Fibroblast of villous mesenchyme (primary cell): ENCODE results near the gene KIFAP3. TPM values are rescaled to one million over a fixed set of nuclear protein-coding genes. Genes with fewer than 3 reads are reported as not detected.
A peak's percentile ranks its signal among the peaks of the same experiment; 100 is the strongest.
"Not testable (repeated sequence)": the region's sequence is repeated elsewhere in the genome, so short reads cannot be mapped to it uniquely, and the experiment has no call there.

Experiments
- DNase-seq: peaks from one replicate; pipeline ENCODE4 v3.0.0-alpha.2; 2010; ENCODE audit warnings: low read depth
- H3K4me3 ChIP-seq: 2 replicates; pipeline ENCODE4 v1.5.1; 2011; ENCODE audit warnings: low read depth, mild to moderate bottlenecking, low read length
- total RNA-seq: library from RNA; depleted of rRNA; stranded (reverse); fragments of >200 nt; gene quantifications from 2 replicates; pipeline ENCODE4 v1.2.3, GENCODE V29; 2012
- TF ChIP-seq, protein P1 (sequence below): IDR thresholded peaks from 2 replicates; pipeline ENCODE4 v1.5.1; 2012; ENCODE audit warnings: low read depth, mild to moderate bottlenecking, low read length; ENCODE audit not compliant: insufficient read depth

The KIFAP3 gene
- total RNA-seq, 1 donor, result 38.9 TPM

DNA sequence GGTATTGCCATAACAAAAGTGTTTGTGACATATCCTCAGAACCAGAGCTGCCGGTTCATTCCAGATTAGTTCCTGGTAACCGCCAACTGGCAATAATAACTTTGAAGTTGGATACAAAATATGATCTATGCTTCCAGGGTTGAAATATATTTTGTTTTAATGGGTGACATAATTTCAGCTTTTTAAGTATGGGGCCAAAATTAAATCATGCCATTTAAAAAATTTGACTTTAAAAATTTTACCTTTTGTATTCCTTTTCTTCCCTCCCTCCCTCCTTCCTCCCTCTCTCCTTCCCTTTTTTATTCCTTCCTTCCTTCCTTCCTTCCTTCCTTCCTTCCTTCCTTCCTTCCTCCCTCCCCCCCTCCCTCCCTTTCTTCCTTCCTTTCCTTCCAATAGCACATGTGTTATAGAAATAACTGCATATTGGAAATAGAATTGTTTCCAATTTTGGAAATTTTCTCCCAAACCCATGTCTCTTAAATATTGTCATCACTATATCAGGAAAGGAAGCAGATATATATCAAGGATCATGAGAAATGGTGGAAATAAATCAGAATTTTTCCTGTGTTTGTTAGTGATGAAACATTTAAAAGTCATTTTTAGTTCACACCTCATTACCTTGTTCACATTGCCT, 12.0 kb upstream of the KIFAP3 start:
- no peak overlapping the region for H3K4me3 ChIP-seq
- TF ChIP-seq, protein P1, sequence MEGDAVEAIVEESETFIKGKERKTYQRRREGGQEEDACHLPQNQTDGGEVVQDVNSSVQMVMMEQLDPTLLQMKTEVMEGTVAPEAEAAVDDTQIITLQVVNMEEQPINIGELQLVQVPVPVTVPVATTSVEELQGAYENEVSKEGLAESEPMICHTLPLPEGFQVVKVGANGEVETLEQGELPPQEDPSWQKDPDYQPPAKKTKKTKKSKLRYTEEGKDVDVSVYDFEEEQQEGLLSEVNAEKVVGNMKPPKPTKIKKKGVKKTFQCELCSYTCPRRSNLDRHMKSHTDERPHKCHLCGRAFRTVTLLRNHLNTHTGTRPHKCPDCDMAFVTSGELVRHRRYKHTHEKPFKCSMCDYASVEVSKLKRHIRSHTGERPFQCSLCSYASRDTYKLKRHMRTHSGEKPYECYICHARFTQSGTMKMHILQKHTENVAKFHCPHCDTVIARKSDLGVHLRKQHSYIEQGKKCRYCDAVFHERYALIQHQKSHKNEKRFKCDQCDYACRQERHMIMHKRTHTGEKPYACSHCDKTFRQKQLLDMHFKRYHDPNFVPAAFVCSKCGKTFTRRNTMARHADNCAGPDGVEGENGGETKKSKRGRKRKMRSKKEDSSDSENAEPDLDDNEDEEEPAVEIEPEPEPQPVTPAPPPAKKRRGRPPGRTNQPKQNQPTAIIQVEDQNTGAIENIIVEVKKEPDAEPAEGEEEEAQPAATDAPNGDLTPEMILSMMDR, result no peak
- DNase-seq, result no peak

DNA sequence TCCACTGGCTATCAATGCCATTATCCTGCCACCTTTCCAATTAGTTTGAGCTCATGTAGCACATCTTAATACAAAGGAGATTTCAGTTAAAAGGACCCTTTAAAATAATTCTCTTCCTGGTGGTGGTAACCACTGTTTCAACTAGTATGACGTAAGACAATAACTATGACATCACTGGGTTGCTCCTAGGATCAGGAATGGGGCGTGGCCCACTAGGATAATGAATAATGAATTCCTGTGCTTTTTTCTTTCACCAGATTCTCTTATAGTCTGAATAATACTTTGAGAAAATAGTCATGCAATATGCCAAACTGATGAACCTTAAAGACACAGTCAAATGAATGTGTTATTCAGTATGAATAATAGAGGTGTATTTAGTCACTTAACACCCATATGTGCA, 10.6 kb upstream of the KIFAP3 start:
- no peak overlapping the region for H3K4me3 ChIP-seq
- TF ChIP-seq, protein P1, result no peak
- no peak for DNase-seq

DNA sequence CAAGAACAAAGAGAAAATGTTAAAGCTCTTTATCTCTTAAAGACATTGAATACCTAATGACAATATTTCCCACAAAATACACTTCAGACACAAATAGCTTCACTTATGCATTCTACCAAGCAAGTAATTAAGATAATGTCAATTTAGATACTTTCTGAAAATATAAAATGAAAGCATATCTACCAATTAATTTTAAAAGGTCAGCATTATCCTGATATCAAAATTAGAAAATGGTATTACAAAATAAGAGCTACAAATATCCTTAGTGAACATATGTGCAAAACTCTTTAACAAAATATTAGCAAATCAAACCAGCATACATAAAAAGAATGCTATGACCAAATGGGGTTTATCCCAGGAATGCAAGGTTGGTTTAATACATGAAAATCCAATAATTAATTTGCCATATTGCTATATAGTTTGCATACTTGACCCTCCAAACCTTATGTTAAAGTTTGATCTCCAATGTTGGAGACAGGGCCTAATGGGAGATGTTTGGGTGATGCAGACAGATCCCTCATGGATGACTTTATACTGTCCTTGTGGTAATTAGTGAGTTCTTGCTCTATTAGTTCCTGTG, 4.2 kb upstream of the KIFAP3 start:
- H3K4me3 ChIP-seq, result no peak overlapping the region
- TF ChIP-seq, protein P1, result no peak
- DNase-seq, result no peak

DNA sequence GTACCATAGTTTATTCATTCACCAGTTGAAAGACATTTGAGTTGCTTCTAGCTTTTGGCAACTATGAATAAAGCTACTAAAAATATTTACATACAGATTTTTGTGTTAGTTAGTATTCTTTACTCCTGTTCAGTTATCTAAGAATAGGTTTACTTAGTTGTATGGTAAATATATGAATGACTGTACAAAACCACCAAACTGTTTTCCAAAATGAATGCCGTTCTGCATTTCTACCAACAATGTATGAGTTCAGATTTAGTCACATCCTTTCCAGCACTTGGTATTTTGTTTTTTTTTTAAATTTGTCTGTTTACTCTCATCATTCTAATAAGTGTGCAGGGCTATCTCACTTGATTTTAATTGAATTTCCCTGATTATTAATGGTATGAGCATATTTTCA, 3.4 kb upstream of the KIFAP3 start:
- no peak for DNase-seq
- TF ChIP-seq, protein P1, result no peak

DNA sequence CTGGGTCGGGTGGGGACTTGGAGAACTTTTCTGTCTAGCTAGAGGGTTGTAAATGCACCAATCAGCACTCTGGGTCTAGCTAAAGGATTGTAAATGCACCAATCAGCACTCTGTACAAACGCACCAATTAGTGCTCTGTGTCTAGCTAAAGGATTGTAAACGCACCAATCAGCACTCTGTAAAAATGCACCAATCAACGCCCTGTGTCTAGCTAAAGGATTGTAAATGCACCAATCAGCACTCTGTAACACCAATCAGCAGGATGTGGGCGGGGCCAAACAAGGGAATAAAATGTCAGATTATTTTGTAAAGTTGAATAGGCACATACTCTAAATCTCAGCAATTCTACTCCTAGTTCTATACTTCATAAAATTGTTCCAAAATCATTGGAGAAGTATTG, 2.5 kb upstream of the KIFAP3 start:
- not testable (repeated sequence) for H3K4me3 ChIP-seq, DNase-seq

More for the DNA sequence above, 3.4 kb upstream of the KIFAP3 start:
- H3K4me3 ChIP-seq, result no peak overlapping the region

DNA sequence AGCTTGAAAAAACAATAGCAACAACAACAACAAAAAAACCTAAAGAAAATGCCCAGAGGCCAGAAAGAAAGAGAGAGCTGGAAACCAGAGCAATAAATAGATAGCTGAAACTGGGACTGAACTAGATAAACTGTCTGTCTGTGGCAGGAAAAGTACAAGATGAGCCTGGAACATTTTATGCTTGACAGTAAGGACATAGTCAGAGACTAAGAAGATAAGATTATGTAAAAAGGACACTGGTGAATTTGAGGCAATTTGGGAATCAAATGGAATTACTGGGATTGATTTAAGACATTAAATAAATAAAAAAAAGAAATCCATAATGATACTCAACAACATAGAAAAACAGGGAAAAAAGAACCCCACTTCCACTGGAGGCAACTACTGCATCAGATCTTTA, 1.7 kb upstream of the KIFAP3 start:
- no peak overlapping the region for H3K4me3 ChIP-seq
- TF ChIP-seq, protein P1, result no peak
- no peak for DNase-seq

DNA sequence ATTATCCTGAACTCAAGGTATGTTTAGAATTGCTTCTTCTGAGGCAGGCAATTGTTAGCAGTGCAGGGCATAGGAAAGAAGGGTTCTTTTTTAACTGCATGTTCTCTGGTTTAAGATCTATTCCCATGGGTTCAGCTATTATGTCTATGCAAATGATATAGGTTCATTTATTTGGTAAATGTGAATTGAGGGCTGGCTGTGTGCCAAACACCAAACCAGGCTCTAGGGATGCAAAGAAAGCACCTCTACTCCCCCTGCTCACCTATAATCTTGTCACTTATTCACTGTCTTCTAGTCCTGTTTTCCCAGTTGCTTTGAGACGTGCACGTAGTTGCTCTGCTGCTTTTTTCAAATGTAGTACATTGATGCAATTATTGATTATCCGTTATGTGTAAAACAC, 691 bp upstream of the KIFAP3 start:
- H3K4me3 ChIP-seq, result peak overlapping the region; percentile 85
- TF ChIP-seq, protein P1, result no peak

More for the DNA sequence above, 691 bp upstream of the KIFAP3 start:
- DNase-seq, result no peak
